ENCODE data around the gene ZSCAN9. TPM values are rescaled to one million over a fixed set of nuclear protein-coding genes. Genes with fewer than 3 reads are reported as not detected.

The ZSCAN9 gene
- total and polyA plus RNA-seq, 2 of the 13 experiments (the other 11 are each of a cell fraction or from before 2014, with no cell fraction given) = 14.6 to 17.8 TPM

DNA sequence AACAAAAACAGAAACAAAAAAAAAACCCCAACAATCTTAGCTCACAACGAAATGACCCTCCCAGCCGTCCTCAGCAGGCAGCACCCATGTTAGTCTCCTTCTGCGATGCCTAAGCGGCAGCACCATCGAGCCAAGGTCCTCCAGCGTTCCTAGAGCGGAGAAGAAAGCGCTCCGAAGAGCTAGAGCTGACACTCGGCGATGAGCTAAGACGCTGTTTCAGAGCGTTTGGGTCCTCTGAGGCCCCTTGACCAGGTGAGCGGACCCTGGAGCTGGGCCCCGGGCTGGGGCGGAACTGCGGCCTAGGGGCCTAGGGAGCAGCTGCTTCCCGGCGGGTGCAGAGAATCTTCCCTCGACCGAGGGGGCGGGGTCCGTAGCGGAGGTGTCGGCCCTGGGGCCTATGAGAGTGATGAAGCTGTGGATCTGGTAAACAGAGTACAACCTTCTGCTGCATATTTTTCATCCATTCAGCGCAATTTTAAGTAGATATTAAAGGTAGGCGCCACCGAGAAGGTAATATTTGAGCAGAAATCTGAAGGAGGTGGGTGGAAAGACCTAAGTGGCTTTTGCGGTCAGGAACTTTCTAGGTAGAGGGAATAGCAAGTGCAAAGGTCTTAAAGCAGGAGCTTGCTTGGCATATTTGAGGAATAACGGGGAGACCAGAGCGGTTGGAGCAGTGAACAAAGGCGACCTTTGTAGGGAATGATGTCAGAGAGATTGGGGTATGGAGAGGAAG is 42.1 kb downstream of the ZSCAN9 start, which contains the start of gene ZSCAN26 (continued):
- TF ChIP-seq PRPF4 (IDR thresholded peaks at IDR 0.05; ENCODE audit: low read depth, low read length, poor library complexity, severe bottlenecking) = no peak
- TF ChIP-seq CBX2 (IDR thresholded peaks at IDR 0.05; ENCODE audit: low read depth, low read length) = no peak; the same call in 1 of the 2 replicates
- peak; percentile 80 for TF ChIP-seq CBX2 (CRISPR knock-in tag; IDR thresholded peaks at IDR 0.05; ENCODE audit: low read depth)
- no peak for TF ChIP-seq XBP1 (CRISPR knock-in tag; IDR thresholded peaks at IDR 0.05)
- TF ChIP-seq MTF2 (CRISPR knock-in tag; IDR thresholded peaks at IDR 0.05; ENCODE audit: borderline replicate concordance) = peak; percentile 94
- TF ChIP-seq RFX3 (CRISPR knock-in tag; IDR thresholded peaks at IDR 0.05) = no peak
- no peak for TF ChIP-seq SIX1 (CRISPR knock-in tag; IDR thresholded peaks at IDR 0.05; ENCODE audit: borderline replicate concordance)
- TF ChIP-seq ZNF253 (CRISPR knock-in tag; IDR thresholded peaks at IDR 0.05; ENCODE audit: borderline replicate concordance) = no peak
- TF ChIP-seq TAF1 (CRISPR knock-in tag; IDR thresholded peaks at IDR 0.05) = peak; percentile 91
- peak; percentile 93 for TF ChIP-seq TBX3 (IDR thresholded peaks at IDR 0.05; ENCODE audit: borderline replicate concordance)
- no peak for TF ChIP-seq NR3C1 (CRISPR knock-in tag; IDR thresholded peaks at IDR 0.05)
- TF ChIP-seq KLF9 (CRISPR knock-in tag; IDR thresholded peaks at IDR 0.05; ENCODE audit: low read depth) = peak; percentile 83; the same call in 1 of the 2 replicates
- peak; percentile 83 for TF ChIP-seq ARNTL (CRISPR knock-in tag; IDR thresholded peaks at IDR 0.05)
- TF ChIP-seq, protein P1, sequence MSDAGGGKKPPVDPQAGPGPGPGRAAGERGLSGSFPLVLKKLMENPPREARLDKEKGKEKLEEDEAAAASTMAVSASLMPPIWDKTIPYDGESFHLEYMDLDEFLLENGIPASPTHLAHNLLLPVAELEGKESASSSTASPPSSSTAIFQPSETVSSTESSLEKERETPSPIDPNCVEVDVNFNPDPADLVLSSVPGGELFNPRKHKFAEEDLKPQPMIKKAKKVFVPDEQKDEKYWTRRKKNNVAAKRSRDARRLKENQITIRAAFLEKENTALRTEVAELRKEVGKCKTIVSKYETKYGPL (CRISPR knock-in tag; IDR thresholded peaks at IDR 0.05) = no peak; the same call in 1 of the 2 replicates
- peak; percentile 27; the same call in 1 of the 2 replicates for TF ChIP-seq LCORL (IDR thresholded peaks at IDR 0.05)
- TF ChIP-seq LCORL (CRISPR knock-in tag; IDR thresholded peaks at IDR 0.05) = peak; percentile 66; the same call in 1 of the 2 replicates
- TF ChIP-seq, protein P2, sequence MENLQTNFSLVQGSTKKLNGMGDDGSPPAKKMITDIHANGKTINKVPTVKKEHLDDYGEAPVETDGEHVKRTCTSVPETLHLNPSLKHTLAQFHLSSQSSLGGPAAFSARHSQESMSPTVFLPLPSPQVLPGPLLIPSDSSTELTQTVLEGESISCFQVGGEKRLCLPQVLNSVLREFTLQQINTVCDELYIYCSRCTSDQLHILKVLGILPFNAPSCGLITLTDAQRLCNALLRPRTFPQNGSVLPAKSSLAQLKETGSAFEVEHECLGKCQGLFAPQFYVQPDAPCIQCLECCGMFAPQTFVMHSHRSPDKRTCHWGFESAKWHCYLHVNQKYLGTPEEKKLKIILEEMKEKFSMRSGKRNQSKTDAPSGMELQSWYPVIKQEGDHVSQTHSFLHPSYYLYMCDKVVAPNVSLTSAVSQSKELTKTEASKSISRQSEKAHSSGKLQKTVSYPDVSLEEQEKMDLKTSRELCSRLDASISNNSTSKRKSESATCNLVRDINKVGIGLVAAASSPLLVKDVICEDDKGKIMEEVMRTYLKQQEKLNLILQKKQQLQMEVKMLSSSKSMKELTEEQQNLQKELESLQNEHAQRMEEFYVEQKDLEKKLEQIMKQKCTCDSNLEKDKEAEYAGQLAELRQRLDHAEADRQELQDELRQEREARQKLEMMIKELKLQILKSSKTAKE (CRISPR knock-in tag; IDR thresholded peaks at IDR 0.05; ENCODE audit: borderline replicate concordance) = no peak
- peak; percentile 55; the same call in 1 of the 2 replicates for TF ChIP-seq ZNF644 (CRISPR knock-in tag; IDR thresholded peaks at IDR 0.05; ENCODE audit: low read depth)
- peak; percentile 98 for TF ChIP-seq SRY (CRISPR knock-in tag; IDR thresholded peaks at IDR 0.05)
- peak; percentile 86 for TF ChIP-seq ZEB1 (IDR thresholded peaks at IDR 0.05; ENCODE audit: insufficient replicate concordance, low read depth)
- TF ChIP-seq ZNF530 (CRISPR knock-in tag; IDR thresholded peaks at IDR 0.05; ENCODE audit: low read depth) = no peak
- peak; percentile 25 for TF ChIP-seq RARA (CRISPR knock-in tag; IDR thresholded peaks at IDR 0.05)
- peak; percentile 87; the same call in 1 of the 2 replicates for TF ChIP-seq ZIK1 (CRISPR knock-in tag; IDR thresholded peaks at IDR 0.05; ENCODE audit: borderline replicate concordance, low read depth)
- TF ChIP-seq TOE1 (CRISPR knock-in tag; IDR thresholded peaks at IDR 0.05) = peak; percentile 77; the same call in 1 of the 2 replicates
- TF ChIP-seq U2AF2 (IDR thresholded peaks at IDR 0.05; ENCODE audit: low read depth, low read length) = no peak
- no peak for TF ChIP-seq ZNF251 (CRISPR knock-in tag; IDR thresholded peaks at IDR 0.05)
